Keratinocyte (primary cell): ENCODE results near the gene EHBP1. TPM values are rescaled to one million over a fixed set of nuclear protein-coding genes. Genes with fewer than 3 reads are reported as not detected.

Experiments used
- DNase-seq: peaks from one replicate; pipeline ENCODE4 v3.0.0-alpha.2; 2011; ENCODE audit warnings: low read depth, missing footprints, low spot score
- FAIRE-seq: peaks from 2 replicates; lab custom pipeline; 2011; peaks lifted over from hg19 to GRCh38; lab: Jason Lieb, UNC
- H2AFZ ChIP-seq: 2 replicates; pipeline ENCODE4 v1.6.0; 2012; ENCODE audit warnings: low read length, control low read depth, inconsistent platforms; ENCODE audit not compliant: control insufficient read depth
- H3K27ac ChIP-seq: 2 replicates; pipeline ENCODE4 v1.5.1; 2011; ENCODE audit warnings: low read length; ENCODE audit not compliant: control insufficient read depth, insufficient read depth
- H3K27me3 ChIP-seq: 3 replicates; pipeline ENCODE4 v1.6.0; 2011; ENCODE audit warnings: low read length; ENCODE audit not compliant: control insufficient read depth, insufficient read depth; ENCODE audit errors: extremely low read depth
- H3K36me3 ChIP-seq, 2 experiments: 2 replicates in 1 of 2; 3 replicates in 1 of 2; pipeline ENCODE4 v1.5.1; 2011; ENCODE audit warnings: low read length in 2 of 2, mild to moderate bottlenecking in 1 of 2; ENCODE audit not compliant: control insufficient read depth in 2 of 2, insufficient read depth in 2 of 2; ENCODE audit errors: extremely low read depth in 1 of 2
- H3K4me1 ChIP-seq: 3 replicates; pipeline ENCODE4 v1.5.1; 2011; ENCODE audit warnings: low read length; ENCODE audit not compliant: control insufficient read depth, insufficient read depth; ENCODE audit errors: extremely low read depth
- H3K4me2 ChIP-seq: 3 replicates; pipeline ENCODE4 v1.6.0; 2011; ENCODE audit warnings: low read depth, low read length; ENCODE audit not compliant: control insufficient read depth, insufficient read depth; ENCODE audit errors: extremely low read depth
- H3K4me3 ChIP-seq, 3 experiments: fragments of 200-600 bp in 1 of 3; sonication (generic) in 1 of 3; 2 replicates in 2 of 3; 3 replicates in 1 of 3; pipeline ENCODE4 v1.5.1; 2011 to 2016; ENCODE audit warnings: low read length in 3 of 3, mild to moderate bottlenecking in 3 of 3, control low read depth in 2 of 3, inconsistent platforms in 1 of 3, low read depth in 1 of 3, mixed read lengths in 1 of 3, mixed run types in 1 of 3, moderate library complexity in 1 of 3; ENCODE audit not compliant: control insufficient read depth in 2 of 3, insufficient read depth in 2 of 3; ENCODE audit errors: extremely low read depth in 1 of 3
- H3K79me2 ChIP-seq: 2 replicates; pipeline ENCODE4 v1.6.0; 2012; ENCODE audit warnings: low read length; ENCODE audit not compliant: control insufficient read depth, insufficient read depth
- H3K9ac ChIP-seq: 3 replicates; pipeline ENCODE4 v1.6.0; 2011; ENCODE audit warnings: low read length; ENCODE audit not compliant: control insufficient read depth, insufficient read depth; ENCODE audit errors: extremely low read depth
- H3K9me1 ChIP-seq: 3 replicates; pipeline ENCODE4 v1.6.0; 2011; ENCODE audit warnings: low read length; ENCODE audit not compliant: control insufficient read depth, insufficient read depth; ENCODE audit errors: extremely low read depth
- H3K9me3 ChIP-seq: 2 replicates; pipeline ENCODE4 v1.5.1; 2012; ENCODE audit warnings: low read depth, low read length; ENCODE audit not compliant: control insufficient read depth
- H4K20me1 ChIP-seq: 3 replicates; pipeline ENCODE4 v1.6.0; 2011; ENCODE audit warnings: low read length; ENCODE audit not compliant: control insufficient read depth, insufficient read depth; ENCODE audit errors: extremely low read depth
- CTCF ChIP-seq, 3 experiments: IDR thresholded peaks in 1 of 3; conservative IDR thresholded peaks in 1 of 3; optimal IDR thresholded peaks in 1 of 3; 2 replicates in 2 of 3; 3 replicates in 1 of 3; pipeline versions ENCODE3 to v1.5.1; 2011; ENCODE audit warnings: low read length in 3 of 3, mild to moderate bottlenecking in 3 of 3, moderate library complexity in 2 of 3, control low read depth in 1 of 3, inconsistent platforms in 1 of 3; ENCODE audit not compliant: insufficient read depth in 2 of 3; ENCODE audit errors: extremely low read depth in 1 of 3
- EZH2 ChIP-seq: IDR thresholded peaks from one replicate; pipeline ENCODE4 v1.6.1; 2012; ENCODE audit warnings: inconsistent platforms, mild to moderate bottlenecking, low read length, moderate library complexity
- dilution Hi-C: fragments of 300-500 bp; cut with MboI; formaldehyde crosslinking; loops from one replicate; pipeline ENCODE4 v1.7.0; 2020; ENCODE audit warnings: low sequenced_read_pairs; ENCODE audit not compliant: extremely low pct_ligation_motif_present
- polyA plus RNA-seq, 5 experiments: library from polyadenylated mRNA; depleted of rRNA in 3 of 5; stranded (reverse) in 3 of 5; stranded (forward) in 1 of 5; unstranded in 1 of 5; fragments of >200 nt; gene quantifications; 1 replicate in 1 of 5; 2 replicates in 3 of 5; 3 replicates in 1 of 5; pipeline versions ENCODE4 v1.2.1 to v1.2.3, GENCODE V29; 2011 to 2012; ENCODE audit warnings: missing spikeins in 2 of 5, low read depth in 1 of 5, low replicate concordance in 1 of 5

Gene EHBP1
- polyA plus RNA-seq, 1 donor (not counting 4 experiments of a cell fraction or from before 2014, with no cell fraction given) = 59.0 TPM

- TF ChIP-seq EZH2 = no peak
- TF ChIP-seq CTCF (optimal IDR thresholded peaks at IDR 0.05 in 1 of 3, IDR thresholded peaks at IDR 0.05 in 1 of 3, conservative IDR thresholded peaks at IDR 0.05 in 1 of 3; ENCODE audit: extremely low read depth in 1 of 3, insufficient read depth in 2 of 3, low read length in 3 of 3) = no peak
- Histone ChIP-seq H3K79me2 (peaks cover 72% of the 10 kb centered on the region), H4K20me1 (peaks cover 3% of the 10 kb centered on the region), H3K27me3 (no peaks in the 10 kb centered on the region), H3K36me3 (peaks cover 0 to 1% of the 10 kb centered on the region in 2 experiments), H3K27ac (no peak overlapping the region), H3K9me3 (no peaks in the 10 kb centered on the region), H3K4me3 (no peak overlapping the region), H3K9me1 (no peaks in the 10 kb centered on the region), H3K4me1 (peaks cover 6% of the 10 kb centered on the region), H2AFZ (no peak overlapping the region), H3K4me2 (no peak overlapping the region), H3K9ac (no peak overlapping the region)
- DNase-seq (no peak), FAIRE-seq (peak; percentile 5)
- dilution Hi-C loops = no loop called here
Measured at GRCh38 chr2:62745891-62746481, 40.5 kb downstream of the EHBP1 start.

- Histone ChIP-seq H4K20me1 (peaks cover 3% of the 10 kb centered on the region), H3K36me3 (peaks cover 0 to 1% of the 10 kb centered on the region in 2 experiments), H3K4me1 (peaks cover 3% of the 10 kb centered on the region), H3K27me3 (no peaks in the 10 kb centered on the region), H2AFZ (no peak overlapping the region), H3K9ac (no peak overlapping the region), H3K9me3 (no peaks in the 10 kb centered on the region), H3K4me2 (no peak overlapping the region), H3K4me3 (no peak overlapping the region), H3K27ac (no peak overlapping the region), H3K79me2 (peaks cover 63% of the 10 kb centered on the region), H3K9me1 (no peaks in the 10 kb centered on the region)
- dilution Hi-C loops = no loop called here
- TF ChIP-seq EZH2 = no peak
- no peak for TF ChIP-seq CTCF (optimal IDR thresholded peaks at IDR 0.05 in 1 of 3, IDR thresholded peaks at IDR 0.05 in 1 of 3, conservative IDR thresholded peaks at IDR 0.05 in 1 of 3; ENCODE audit: extremely low read depth in 1 of 3, insufficient read depth in 2 of 3, low read length in 3 of 3)
- DNase-seq = no peak
- FAIRE-seq = no peak
Measured at GRCh38 chr2:62747169-62747568, 41.7 kb downstream of the EHBP1 start.
